Measurements from ENCODE around the gene ARHGEF26. TPM values are rescaled to one million over a fixed set of nuclear protein-coding genes. Genes with fewer than 3 reads are reported as not detected.

The ARHGEF26 gene
- total RNA-seq, 4 donors from 2014 or later = 6.8 to 21.9 (median 10.3) TPM

GRCh38 chr3:154115332-154115731 lies 5.9 kb upstream of the ARHGEF26 start:
- H3K27ac ChIP-seq = no peak overlapping the region
- no peaks in the 10 kb centered on the region for H3K9me3 ChIP-seq
- no peaks in the 10 kb centered on the region for H3K36me3 ChIP-seq
- intact Hi-C loops (cut with DNase I) = no loop called here
- H3K4me1 ChIP-seq = peaks cover 0 to 3% (median 0%) of the 10 kb centered on the region in 3 donors
- no peaks in the 10 kb centered on the region for H3K27me3 ChIP-seq
- 84 to 94% methylated on average over 2 of the region's 2 CpGs for WGBS, 2 donors
- no peak overlapping the region for H3K4me3 ChIP-seq
- DNase-seq = no peak
- TF ChIP-seq POLR2A (IDR thresholded peaks at IDR 0.05) = no peak
- TF ChIP-seq CTCF (IDR thresholded peaks at IDR 0.05) = no peak

GRCh38 chr3:154119951-154120350 lies 1.2 kb upstream of the ARHGEF26 start:
- H3K36me3 ChIP-seq = no peaks in the 10 kb centered on the region
- H3K9me3 ChIP-seq = no peaks in the 10 kb centered on the region
- peaks cover 0 to 14% (median 0%) of the 10 kb centered on the region in 4 donors for H3K27me3 ChIP-seq
- 50 to 63% methylated on average over 2 of the region's 2 CpGs for WGBS, 2 donors
- H3K4me1 ChIP-seq = peaks cover 0 to 41% (median 0%) of the 10 kb centered on the region in 3 donors
- intact Hi-C loops (cut with DNase I) = no loop called here
- no peak overlapping the region for H3K4me3 ChIP-seq
- TF ChIP-seq POLR2A (IDR thresholded peaks at IDR 0.05) = no peak
- no peak for TF ChIP-seq CTCF (IDR thresholded peaks at IDR 0.05)
- no peak overlapping the region for H3K27ac ChIP-seq
- no peak for DNase-seq

- Histone ChIP-seq H3K9me3 (no peaks in the 10 kb centered on the region), H3K27me3 (peaks cover 0 to 14% (median 0%) of the 10 kb centered on the region in 4 donors), H3K4me1 (peaks cover 0 to 50% (median 0%) of the 10 kb centered on the region in 3 donors), H3K27ac (peak overlapping the region; percentile 67 to 87 (median 78)), H3K36me3 (no peaks in the 10 kb centered on the region), H3K4me3 (peak overlapping the region; percentile 75 to 91 (median 80))
- TF ChIP-seq POLR2A (IDR thresholded peaks at IDR 0.05) (no peak), CTCF (IDR thresholded peaks at IDR 0.05) (no peak)
- no peak for DNase-seq
- WGBS, 2 donors = 1 to 4% methylated on average over 11 to 23 of the region's 76 CpGs
- intact Hi-C loops (cut with DNase I) = no loop called here
Measured at GRCh38 chr3:154121701-154122551, 736 bp downstream of the ARHGEF26 start.

GRCh38 chr3:154122552-154122911 lies 1.3 kb downstream of the ARHGEF26 start:
- H3K4me3 ChIP-seq = peak overlapping the region; percentile 75 to 91 (median 80)
- peaks cover 0 to 50% (median 0%) of the 10 kb centered on the region in 3 donors for H3K4me1 ChIP-seq
- no peaks in the 10 kb centered on the region for H3K9me3 ChIP-seq
- intact Hi-C loops (cut with DNase I) = no loop called here
- peaks cover 0 to 2% (median 0%) of the 10 kb centered on the region in 3 donors for H3K36me3 ChIP-seq
- H3K27me3 ChIP-seq = peaks cover 0 to 14% (median 0%) of the 10 kb centered on the region in 4 donors
- 0 to 2% methylated on average over 6 to 12 of the region's 18 CpGs for WGBS, 2 donors
- no peak for TF ChIP-seq POLR2A (IDR thresholded peaks at IDR 0.05)
- TF ChIP-seq CTCF (IDR thresholded peaks at IDR 0.05) = no peak
- H3K27ac ChIP-seq = peak overlapping the region; percentile 67 to 87 (median 78)
- no peak for DNase-seq

GRCh38 chr3:154122912-154123559 lies 1.8 kb downstream of the ARHGEF26 start:
- H3K27me3 ChIP-seq = peaks cover 0 to 14% (median 0%) of the 10 kb centered on the region in 4 donors
- H3K4me1 ChIP-seq = peaks cover 0 to 50% (median 0%) of the 10 kb centered on the region in 3 donors
- no peak for DNase-seq
- peaks cover 0 to 7% (median 0%) of the 10 kb centered on the region in 3 donors for H3K36me3 ChIP-seq
- TF ChIP-seq POLR2A (IDR thresholded peaks at IDR 0.05) = no peak
- no peak for TF ChIP-seq CTCF (IDR thresholded peaks at IDR 0.05)
- intact Hi-C loops (cut with DNase I) = no loop called here
- H3K27ac ChIP-seq = peak overlapping the region; percentile 67 to 87 (median 78)
- 6 to 8% methylated on average over 11 to 12 of the region's 12 CpGs for WGBS, 2 donors
- H3K9me3 ChIP-seq = no peaks in the 10 kb centered on the region
- H3K4me3 ChIP-seq = peak overlapping the region; percentile 75 to 91 (median 80)
